ENCODE data around the gene PPP1R16B.
A peak's percentile ranks its signal among the peaks of the same experiment; 100 is the strongest.

PPP1R16B gene

GRCh38 chr20:38798266-38798665 lies 7.2 kb upstream of the PPP1R16B start:
- Histone ChIP-seq H3K9me3 (ENCODE audit: control insufficient read depth in 1 of 2, low read length in 2 of 2) (no peaks in the 10 kb centered on the region), H3K27ac (ENCODE audit: low read length) (no peak overlapping the region), H3K27me3 (ENCODE audit: low read depth, low read length) (no peaks in the 10 kb centered on the region), H3K36me3 (ENCODE audit: control insufficient read depth in 1 of 2, insufficient read depth in 2 of 2, low read length in 2 of 2) (no peaks in the 10 kb centered on the region), H3K4me3 (ENCODE audit: low read depth in 1 of 2, low read length in 2 of 2) (no peak overlapping the region), H3K4me1 (ENCODE audit: control insufficient read depth in 1 of 2, insufficient read depth in 2 of 2, low read length in 2 of 2) (no peaks in the 10 kb centered on the region)

DNA sequence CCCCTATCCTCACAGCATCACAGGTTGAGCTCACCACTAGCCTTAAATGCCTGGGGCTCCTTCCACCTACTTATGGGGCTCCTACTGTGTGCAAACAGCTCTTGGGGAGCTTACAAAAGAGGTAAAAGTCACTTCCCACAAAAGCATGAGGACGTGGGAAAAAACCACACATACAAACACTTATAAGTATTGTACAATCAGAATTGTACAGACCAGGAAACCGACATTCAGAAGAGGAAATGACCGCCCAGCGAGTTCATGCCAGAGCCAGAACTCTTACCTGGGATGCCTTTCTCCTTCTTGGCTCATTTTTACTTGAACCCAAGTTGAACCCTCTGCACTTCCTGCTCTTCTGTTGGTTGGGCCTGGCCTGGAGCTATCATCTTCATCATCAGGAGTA lies 6.3 kb upstream of the PPP1R16B start:
- no peak overlapping the region for H3K27ac ChIP-seq (ENCODE audit: low read length)
- no peaks in the 10 kb centered on the region for H3K9me3 ChIP-seq (ENCODE audit: control insufficient read depth in 1 of 2, low read length in 2 of 2)
- H3K36me3 ChIP-seq (ENCODE audit: control insufficient read depth in 1 of 2, insufficient read depth in 2 of 2, low read length in 2 of 2): no peaks in the 10 kb centered on the region
- no peaks in the 10 kb centered on the region for H3K4me1 ChIP-seq (ENCODE audit: control insufficient read depth in 1 of 2, insufficient read depth in 2 of 2, low read length in 2 of 2)
- H3K27me3 ChIP-seq (ENCODE audit: low read depth, low read length): no peaks in the 10 kb centered on the region
- H3K4me3 ChIP-seq (ENCODE audit: low read depth in 1 of 2, low read length in 2 of 2): no peak overlapping the region

GRCh38 chr20:38800882-38801281 lies 4.6 kb upstream of the PPP1R16B start:
- H3K27me3 ChIP-seq (ENCODE audit: low read depth, low read length): peaks cover 6% of the 10 kb centered on the region
- no peaks in the 10 kb centered on the region for H3K9me3 ChIP-seq (ENCODE audit: control insufficient read depth in 1 of 2, low read length in 2 of 2)
- H3K36me3 ChIP-seq (ENCODE audit: control insufficient read depth in 1 of 2, insufficient read depth in 2 of 2, low read length in 2 of 2): no peaks in the 10 kb centered on the region
- H3K4me3 ChIP-seq (ENCODE audit: low read depth in 1 of 2, low read length in 2 of 2): no peak overlapping the region
- H3K27ac ChIP-seq (ENCODE audit: low read length): no peak overlapping the region
- H3K4me1 ChIP-seq (ENCODE audit: control insufficient read depth in 1 of 2, insufficient read depth in 2 of 2, low read length in 2 of 2): peaks cover 4 to 9% of the 10 kb centered on the region in 2 donors

DNA sequence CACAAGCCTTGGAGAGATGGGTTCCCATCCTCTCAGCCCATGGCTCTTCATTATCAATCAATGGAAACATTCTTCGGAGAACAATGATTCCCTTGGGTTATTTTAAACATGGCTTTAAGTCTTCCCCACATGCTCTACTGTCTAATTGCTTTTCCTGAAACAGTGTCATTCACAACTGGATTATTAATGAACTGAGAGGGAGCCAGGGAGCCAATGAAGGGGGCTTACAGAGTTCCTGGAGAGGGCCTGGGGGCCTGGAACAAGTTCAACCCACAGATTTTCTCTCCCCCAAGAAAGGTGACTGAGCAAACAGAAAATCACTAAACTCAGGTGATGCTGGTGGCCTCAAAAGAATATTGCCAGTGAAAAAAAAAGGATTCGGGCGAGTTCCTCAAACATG lies 1.3 kb upstream of the PPP1R16B start:
- no peaks in the 10 kb centered on the region for H3K9me3 ChIP-seq (ENCODE audit: control insufficient read depth in 1 of 2, low read length in 2 of 2)
- H3K36me3 ChIP-seq (ENCODE audit: control insufficient read depth in 1 of 2, insufficient read depth in 2 of 2, low read length in 2 of 2): no peaks in the 10 kb centered on the region
- H3K4me1 ChIP-seq (ENCODE audit: control insufficient read depth in 1 of 2, insufficient read depth in 2 of 2, low read length in 2 of 2): peaks cover 4 to 22% of the 10 kb centered on the region in 2 donors
- no peak overlapping the region for H3K4me3 ChIP-seq (ENCODE audit: low read depth in 1 of 2, low read length in 2 of 2)
- no peak overlapping the region for H3K27ac ChIP-seq (ENCODE audit: low read length)
- H3K27me3 ChIP-seq (ENCODE audit: low read depth, low read length): peaks cover 17% of the 10 kb centered on the region

DNA sequence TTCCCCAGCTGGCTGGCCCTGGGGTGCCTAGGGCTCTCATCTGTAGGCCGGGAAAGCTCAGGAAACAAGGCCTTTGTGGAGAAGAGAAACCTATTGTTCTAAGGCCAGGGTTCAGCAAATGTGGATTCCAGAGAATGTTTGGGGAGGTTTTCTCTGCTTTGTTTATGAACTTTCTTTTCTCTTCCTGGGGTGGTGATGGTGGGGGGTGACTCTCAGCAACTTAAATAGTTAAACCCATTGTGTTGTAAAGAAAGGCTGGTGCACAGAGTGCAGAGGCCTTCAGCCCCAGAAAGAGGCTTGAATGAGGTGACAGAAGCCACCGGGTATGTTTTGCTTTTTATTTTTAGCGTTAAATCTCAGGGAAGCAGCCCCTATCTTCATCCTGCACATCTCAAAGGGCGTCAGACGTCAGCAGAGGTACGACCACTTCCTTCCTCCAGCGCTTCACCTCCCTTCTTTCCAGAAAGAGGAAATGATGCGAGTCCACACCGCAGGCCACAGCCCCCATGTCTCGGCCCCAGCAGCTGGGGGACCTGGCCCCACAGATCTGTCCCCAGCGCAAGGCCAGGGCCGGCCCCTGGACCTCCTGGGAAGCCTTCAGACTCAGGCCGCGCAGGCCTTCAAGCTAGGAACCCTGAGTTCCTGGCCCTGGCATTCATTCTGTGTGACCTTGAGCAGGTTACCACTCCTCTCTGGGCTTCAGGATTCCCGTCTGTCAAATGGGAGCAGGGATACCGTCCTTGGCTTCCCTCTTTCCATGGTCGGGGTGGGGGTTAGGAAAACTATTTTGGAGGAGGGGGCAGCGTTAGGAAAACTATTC lies 605 bp upstream of the PPP1R16B start:
- H3K27me3 ChIP-seq (ENCODE audit: low read depth, low read length): peaks cover 17% of the 10 kb centered on the region
- peak overlapping the region; percentile 29 for H3K27ac ChIP-seq (ENCODE audit: low read length)
- H3K36me3 ChIP-seq (ENCODE audit: control insufficient read depth in 1 of 2, insufficient read depth in 2 of 2, low read length in 2 of 2): no peaks in the 10 kb centered on the region
- no peaks in the 10 kb centered on the region for H3K9me3 ChIP-seq (ENCODE audit: control insufficient read depth in 1 of 2, low read length in 2 of 2)
- peaks cover 4 to 22% of the 10 kb centered on the region in 2 donors for H3K4me1 ChIP-seq (ENCODE audit: control insufficient read depth in 1 of 2, insufficient read depth in 2 of 2, low read length in 2 of 2)
- peak overlapping the region; percentile 50 to 77 for H3K4me3 ChIP-seq (ENCODE audit: low read depth in 1 of 2, low read length in 2 of 2)

DNA sequence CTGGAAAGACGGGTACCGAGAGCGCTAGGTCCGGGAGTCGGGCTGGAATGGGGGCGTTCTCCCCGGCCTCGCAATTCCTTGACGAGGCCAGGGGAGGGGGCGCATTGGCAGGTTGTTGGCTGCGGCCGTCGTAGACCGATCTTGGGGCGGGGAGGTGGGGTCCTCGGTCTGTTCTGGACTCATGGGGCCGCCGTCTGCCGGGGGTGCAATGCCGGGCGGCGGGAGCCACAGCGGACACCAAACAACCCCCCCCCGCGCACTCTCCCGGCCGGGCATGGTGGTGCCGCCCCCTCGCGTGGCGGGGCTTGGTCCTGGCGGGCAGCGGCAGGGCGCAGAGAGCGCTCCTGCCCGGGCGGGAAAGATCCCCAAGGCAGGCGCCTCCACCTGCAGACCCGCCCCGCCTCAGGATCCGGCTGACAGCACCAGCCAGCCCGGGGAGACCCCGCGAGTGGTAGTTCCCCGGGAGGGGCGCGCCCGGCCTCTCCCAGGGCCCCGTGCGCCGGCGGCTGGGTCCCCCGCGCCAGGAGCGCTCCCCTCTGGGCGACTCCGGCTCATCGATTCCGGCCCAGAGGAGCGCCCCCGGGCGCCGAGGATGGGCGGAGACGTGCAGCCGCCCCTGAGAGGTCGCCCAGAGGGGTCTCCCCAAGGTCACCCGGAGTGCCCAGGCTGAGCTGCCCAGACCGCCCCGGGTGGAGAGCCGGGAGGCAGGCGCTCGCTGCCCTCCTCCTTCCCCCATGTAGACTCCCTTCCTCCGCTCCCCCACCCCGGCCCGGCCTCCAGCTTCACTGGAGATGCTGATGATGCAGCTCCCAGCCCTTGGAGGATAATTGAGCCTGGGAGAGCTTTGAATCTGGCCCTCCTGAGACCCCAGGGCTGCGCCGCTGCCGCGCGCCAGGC lies 709 bp downstream of the PPP1R16B start:
- H3K9me3 ChIP-seq (ENCODE audit: control insufficient read depth in 1 of 2, low read length in 2 of 2): no peaks in the 10 kb centered on the region
- no peaks in the 10 kb centered on the region for H3K36me3 ChIP-seq (ENCODE audit: control insufficient read depth in 1 of 2, insufficient read depth in 2 of 2, low read length in 2 of 2)
- H3K27ac ChIP-seq (ENCODE audit: low read length): no peak overlapping the region
- H3K4me1 ChIP-seq (ENCODE audit: control insufficient read depth in 1 of 2, insufficient read depth in 2 of 2, low read length in 2 of 2): peaks cover 4 to 22% of the 10 kb centered on the region in 2 donors
- peak overlapping the region; percentile 55 to 77 for H3K4me3 ChIP-seq (ENCODE audit: low read depth in 1 of 2, low read length in 2 of 2)
- peaks cover 17% of the 10 kb centered on the region for H3K27me3 ChIP-seq (ENCODE audit: low read depth, low read length)

- H3K9me3 ChIP-seq (ENCODE audit: control insufficient read depth in 1 of 2, low read length in 2 of 2): no peaks in the 10 kb centered on the region
- peaks cover 4 to 22% of the 10 kb centered on the region in 2 donors for H3K4me1 ChIP-seq (ENCODE audit: control insufficient read depth in 1 of 2, insufficient read depth in 2 of 2, low read length in 2 of 2)
- H3K36me3 ChIP-seq (ENCODE audit: control insufficient read depth in 1 of 2, insufficient read depth in 2 of 2, low read length in 2 of 2): no peaks in the 10 kb centered on the region
- H3K27me3 ChIP-seq (ENCODE audit: low read depth, low read length): peaks cover 17% of the 10 kb centered on the region
- peak overlapping the region; percentile 55 to 77 for H3K4me3 ChIP-seq (ENCODE audit: low read depth in 1 of 2, low read length in 2 of 2)
- H3K27ac ChIP-seq (ENCODE audit: low read length): no peak overlapping the region
Observed at GRCh38 chr20:38806855-38807655, 1.6 kb downstream of the PPP1R16B start.

GRCh38 chr20:38809942-38810341 lies 4.4 kb downstream of the PPP1R16B start:
- no peak overlapping the region for H3K27ac ChIP-seq (ENCODE audit: low read length)
- peaks cover 16% of the 10 kb centered on the region for H3K27me3 ChIP-seq (ENCODE audit: low read depth, low read length)
- H3K4me1 ChIP-seq (ENCODE audit: control insufficient read depth in 1 of 2, insufficient read depth in 2 of 2, low read length in 2 of 2): peaks cover 2 to 22% of the 10 kb centered on the region in 2 donors
- H3K9me3 ChIP-seq (ENCODE audit: control insufficient read depth in 1 of 2, low read length in 2 of 2): no peaks in the 10 kb centered on the region
- H3K36me3 ChIP-seq (ENCODE audit: control insufficient read depth in 1 of 2, insufficient read depth in 2 of 2, low read length in 2 of 2): no peaks in the 10 kb centered on the region
- H3K4me3 ChIP-seq (ENCODE audit: low read depth in 1 of 2, low read length in 2 of 2): no peak overlapping the region

- Histone ChIP-seq H3K27ac (ENCODE audit: low read length) (no peak overlapping the region), H3K27me3 (ENCODE audit: low read depth, low read length) (peaks cover 12% of the 10 kb centered on the region), H3K9me3 (ENCODE audit: control insufficient read depth in 1 of 2, low read length in 2 of 2) (no peaks in the 10 kb centered on the region), H3K4me3 (ENCODE audit: low read depth in 1 of 2, low read length in 2 of 2) (no peak overlapping the region), H3K36me3 (ENCODE audit: control insufficient read depth in 1 of 2, insufficient read depth in 2 of 2, low read length in 2 of 2) (no peaks in the 10 kb centered on the region), H3K4me1 (ENCODE audit: control insufficient read depth in 1 of 2, insufficient read depth in 2 of 2, low read length in 2 of 2) (peaks cover 0 to 11% of the 10 kb centered on the region in 2 donors)
Observed at GRCh38 chr20:38810926-38811630, 5.6 kb downstream of the PPP1R16B start.

DNA sequence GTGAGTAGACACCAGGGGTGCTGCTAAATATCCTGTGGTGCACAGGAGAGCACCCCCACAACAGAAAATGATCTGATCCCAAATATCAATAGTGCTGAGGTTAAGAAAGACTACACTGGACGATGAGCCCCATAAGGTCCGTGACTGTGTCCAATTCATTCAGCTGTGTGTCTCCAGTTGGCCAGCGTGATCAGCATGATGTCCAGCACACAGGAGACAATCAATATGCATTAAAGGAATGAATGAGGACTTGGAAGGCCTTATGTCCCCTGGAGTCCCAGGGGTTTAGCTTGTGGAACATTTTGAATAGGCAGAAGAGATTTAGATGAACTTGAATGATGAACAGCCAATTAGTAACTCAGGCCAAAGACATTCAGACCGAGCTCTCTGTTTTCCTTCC lies 6.3 kb downstream of the PPP1R16B start:
- Histone ChIP-seq H3K9me3 (ENCODE audit: control insufficient read depth in 1 of 2, low read length in 2 of 2) (no peaks in the 10 kb centered on the region), H3K36me3 (ENCODE audit: control insufficient read depth in 1 of 2, insufficient read depth in 2 of 2, low read length in 2 of 2) (no peaks in the 10 kb centered on the region), H3K4me3 (ENCODE audit: low read depth in 1 of 2, low read length in 2 of 2) (no peak overlapping the region), H3K27me3 (ENCODE audit: low read depth, low read length) (peaks cover 12% of the 10 kb centered on the region), H3K27ac (ENCODE audit: low read length) (no peak overlapping the region), H3K4me1 (ENCODE audit: control insufficient read depth in 1 of 2, insufficient read depth in 2 of 2, low read length in 2 of 2) (peaks cover 0 to 4% of the 10 kb centered on the region in 2 donors)
